NB4 (cell line): ENCODE data around the gene RBM4B.

Experiments used
- POLR2A ChIP-seq: IDR thresholded peaks from 2 replicates; pipeline ENCODE4 v1.6.1; 2011; ENCODE audit warnings: mild to moderate bottlenecking; ENCODE audit not compliant: insufficient read length; ENCODE audit errors: extremely low read depth
- TF ChIP-seq, protein P1 (sequence below): IDR thresholded peaks from one replicate; pipeline ENCODE4 v1.5.1; 2012; ENCODE audit warnings: low read depth, low read length

DNA sequence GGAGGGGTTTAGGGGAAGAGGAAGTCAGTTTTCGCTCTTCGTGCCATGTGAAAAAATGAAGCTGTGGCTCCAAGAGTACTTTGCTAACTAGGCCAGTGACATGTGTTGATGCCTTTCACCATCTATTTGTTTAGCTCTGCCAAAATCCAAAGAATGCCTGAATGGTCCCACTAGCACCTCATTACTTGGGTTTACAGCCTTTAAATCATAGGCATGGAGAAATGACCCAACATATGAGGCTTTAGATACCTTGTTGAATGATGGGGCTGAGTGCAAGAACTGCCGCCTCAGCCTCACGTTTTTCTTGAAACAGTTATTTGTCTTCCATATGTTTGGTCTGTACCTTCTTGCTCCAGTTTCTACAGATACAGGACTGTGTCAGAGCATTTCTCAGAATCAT lies 30.9 kb downstream of the RBM4B start:
- no peak for TF ChIP-seq POLR2A
- TF ChIP-seq, protein P1, sequence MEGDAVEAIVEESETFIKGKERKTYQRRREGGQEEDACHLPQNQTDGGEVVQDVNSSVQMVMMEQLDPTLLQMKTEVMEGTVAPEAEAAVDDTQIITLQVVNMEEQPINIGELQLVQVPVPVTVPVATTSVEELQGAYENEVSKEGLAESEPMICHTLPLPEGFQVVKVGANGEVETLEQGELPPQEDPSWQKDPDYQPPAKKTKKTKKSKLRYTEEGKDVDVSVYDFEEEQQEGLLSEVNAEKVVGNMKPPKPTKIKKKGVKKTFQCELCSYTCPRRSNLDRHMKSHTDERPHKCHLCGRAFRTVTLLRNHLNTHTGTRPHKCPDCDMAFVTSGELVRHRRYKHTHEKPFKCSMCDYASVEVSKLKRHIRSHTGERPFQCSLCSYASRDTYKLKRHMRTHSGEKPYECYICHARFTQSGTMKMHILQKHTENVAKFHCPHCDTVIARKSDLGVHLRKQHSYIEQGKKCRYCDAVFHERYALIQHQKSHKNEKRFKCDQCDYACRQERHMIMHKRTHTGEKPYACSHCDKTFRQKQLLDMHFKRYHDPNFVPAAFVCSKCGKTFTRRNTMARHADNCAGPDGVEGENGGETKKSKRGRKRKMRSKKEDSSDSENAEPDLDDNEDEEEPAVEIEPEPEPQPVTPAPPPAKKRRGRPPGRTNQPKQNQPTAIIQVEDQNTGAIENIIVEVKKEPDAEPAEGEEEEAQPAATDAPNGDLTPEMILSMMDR = no peak
